Activated CD8-positive, alpha-beta memory T cell treated with anti-CD3 and anti-CD28 coated beads, Interleukin-2, amount 50 U/mL, for 24 hours (primary cell): Measurements from ENCODE around the gene MT3.

Experiments used
- DNase-seq: peaks from one replicate; pipeline ENCODE4 v3.0.0-alpha.2; 2020; ENCODE audit errors: extremely low read depth

The MT3 gene

GRCh38 chr16:56631197-56631596, 41.9 kb downstream of the MT3 start:
- DNase-seq, result no peak

DNA sequence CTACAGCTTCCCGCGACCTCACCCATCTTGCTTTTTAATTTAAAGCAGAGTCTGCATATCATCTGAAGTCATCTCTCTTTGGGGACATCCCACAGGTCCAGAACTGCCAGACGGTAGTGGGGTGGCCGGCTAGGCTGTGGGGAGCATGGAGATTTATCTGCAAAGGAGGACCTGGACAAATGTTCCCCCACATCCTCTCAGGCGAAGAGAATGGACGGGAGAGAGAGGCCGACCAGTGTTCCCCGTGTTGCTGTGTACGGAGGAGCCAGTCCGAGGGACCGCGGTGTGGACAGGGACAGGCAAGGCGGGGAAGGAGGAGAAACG, 42.5 kb downstream of the MT3 start:
- DNase-seq, result no peak

- no peak for DNase-seq
These were observed 43.0 kb downstream of the MT3 start, which contains the start of gene MT1M for GRCh38 chr16:56632156-56632847. TSS of gene MT1M (plus strand) at chr16:56632659. CDS start at chr16:56632732, 73 bp downstream.

- DNase-seq, result no peak
These were observed 43.6 kb downstream of the MT3 start for GRCh38 chr16:56632848-56633365.

DNA sequence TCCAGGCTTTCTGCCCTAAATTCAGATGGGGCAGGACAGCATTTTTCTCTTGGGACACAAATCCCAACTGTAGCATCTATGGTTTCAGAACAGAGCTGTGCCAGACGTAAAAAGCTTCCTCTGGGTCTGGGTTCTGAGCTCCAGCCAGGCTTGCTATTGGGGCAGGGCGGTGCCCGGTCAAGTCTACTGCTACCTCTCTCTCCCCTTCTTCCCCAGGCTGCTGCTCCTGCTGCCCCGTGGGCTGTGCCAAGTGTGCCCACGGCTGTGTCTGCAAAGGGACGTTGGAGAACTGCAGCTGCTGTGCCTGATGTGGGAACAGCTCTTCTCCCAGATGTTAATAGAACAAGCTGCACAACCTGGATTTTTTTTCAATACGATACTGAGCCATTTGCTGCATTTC, 44.2 kb downstream of the MT3 start:
- DNase-seq, result no peak

GRCh38 chr16:56634715-56635440, 45.5 kb downstream of the MT3 start:
- no peak for DNase-seq

- DNase-seq, result no peak
These were observed 46.2 kb downstream of the MT3 start for GRCh38 chr16:56635441-56635967.

DNA sequence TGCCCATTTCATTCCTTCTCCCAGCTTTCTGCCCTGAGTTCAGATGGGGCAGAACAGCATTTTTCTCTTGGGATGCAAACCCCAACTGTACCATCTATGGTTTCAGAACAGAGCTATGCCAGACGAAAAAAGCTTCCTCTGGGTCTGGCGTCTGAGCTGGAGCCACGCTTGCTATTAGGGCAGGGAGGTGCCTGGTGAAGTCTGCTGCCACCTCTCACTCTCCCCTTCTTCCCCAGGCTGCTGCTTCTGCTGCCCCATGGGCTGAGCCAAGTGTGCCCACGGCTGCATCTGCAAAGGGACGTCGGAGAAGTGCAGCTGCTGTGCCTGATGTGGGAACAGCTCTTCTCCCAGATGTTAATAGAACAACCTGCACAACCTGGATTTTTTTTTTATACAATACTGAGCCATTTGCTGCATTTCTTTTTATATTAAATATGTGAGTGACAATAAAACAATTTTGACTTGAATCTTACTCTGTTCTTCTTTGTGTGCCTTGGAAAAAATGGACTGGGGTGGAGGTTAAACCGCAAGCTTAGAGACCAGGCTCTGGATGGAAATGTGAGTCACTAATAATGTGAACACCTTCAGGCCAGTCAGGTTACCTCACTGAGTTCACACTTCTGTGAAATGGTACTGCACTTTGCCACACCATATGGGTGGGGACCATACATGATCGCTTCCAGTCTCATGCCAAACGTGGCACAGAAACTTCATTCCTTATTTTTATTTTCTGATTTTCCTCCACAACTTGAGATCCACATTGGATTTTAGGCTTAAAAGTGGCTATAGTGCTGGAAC, 47.5 kb downstream of the MT3 start:
- DNase-seq, result no peak

DNA sequence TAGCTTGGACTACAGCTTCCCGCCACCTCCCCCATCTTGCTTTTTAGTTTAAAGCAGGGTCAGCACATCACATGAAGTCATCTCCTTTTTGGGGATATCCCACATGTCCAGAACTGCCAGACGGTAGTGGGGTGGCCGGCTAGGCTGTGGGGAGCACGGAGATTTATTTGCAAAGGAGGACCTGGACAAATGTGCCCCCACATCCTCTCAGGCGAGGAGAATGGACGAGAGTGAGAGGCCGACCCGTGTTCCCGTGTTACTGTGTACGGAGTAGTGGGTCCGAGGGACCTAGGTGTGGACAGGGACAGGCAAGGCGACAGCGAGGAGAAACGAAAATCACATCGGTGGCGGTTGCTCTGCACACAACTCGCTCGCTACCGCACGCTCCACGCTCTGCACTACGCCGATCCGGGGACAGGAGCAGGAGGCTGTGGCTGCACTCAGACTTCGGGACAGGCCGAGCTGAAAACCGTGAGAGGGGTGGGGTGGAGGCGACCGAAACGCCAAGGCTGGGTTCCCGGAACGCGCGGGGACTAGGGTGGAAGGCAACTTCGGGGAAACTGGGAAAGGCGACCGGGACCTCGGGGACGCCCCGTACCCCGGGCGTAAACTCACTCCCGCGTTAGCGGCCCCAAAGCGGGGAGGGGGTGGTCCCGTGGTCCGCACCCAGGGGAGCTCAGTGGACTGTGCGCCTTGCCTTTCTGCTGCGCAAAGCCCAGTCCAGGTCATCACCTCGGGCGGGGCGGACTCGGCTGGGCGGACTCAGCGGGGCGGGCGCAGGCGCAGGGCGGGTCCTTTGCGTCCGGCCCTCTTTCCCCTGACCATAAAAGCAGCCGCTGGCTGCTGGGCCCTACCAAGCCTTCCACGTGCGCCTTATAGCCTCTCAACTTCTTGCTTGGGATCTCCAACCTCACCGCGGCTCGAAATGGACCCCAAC, 48.8 kb downstream of the MT3 start, which contains the start of gene MT1A:
TSS of gene MT1A (plus strand) at position 853 of the 937 bp plus-strand sequence. CDS start at position 926, 73 bp downstream.
- DNase-seq, result no peak

DNA sequence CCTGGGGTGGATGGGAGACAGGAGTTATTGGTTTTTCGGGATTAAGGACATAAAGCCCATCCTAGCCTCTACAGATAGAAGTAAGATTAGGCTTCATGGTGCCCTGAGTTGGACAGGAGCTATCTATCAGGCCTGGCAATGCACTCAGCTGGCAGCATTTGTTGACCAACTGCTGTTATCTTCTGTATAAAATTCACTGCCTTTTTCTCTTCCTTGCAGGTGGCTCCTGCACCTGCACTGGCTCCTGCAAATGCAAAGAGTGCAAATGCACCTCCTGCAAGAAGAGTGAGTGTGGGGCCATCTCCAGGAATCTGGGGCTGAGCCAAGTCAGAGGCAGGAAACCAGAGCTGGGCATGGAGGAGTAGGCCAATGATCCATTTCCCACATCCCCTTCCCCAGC, 49.7 kb downstream of the MT3 start:
- DNase-seq, result no peak

GRCh38 chr16:56640076-56640475, 50.7 kb downstream of the MT3 start:
- DNase-seq, result no peak
